GM19452 (cell line): ENCODE data around the gene PLEKHS1.

Source experiments
- ATAC-seq: cut with Tn5 transposase; IDR thresholded peaks from one replicate; pipeline ENCODE4 v1.9.1; 2021; ENCODE audit not compliant: unreplicated experiment

The PLEKHS1 gene

DNA sequence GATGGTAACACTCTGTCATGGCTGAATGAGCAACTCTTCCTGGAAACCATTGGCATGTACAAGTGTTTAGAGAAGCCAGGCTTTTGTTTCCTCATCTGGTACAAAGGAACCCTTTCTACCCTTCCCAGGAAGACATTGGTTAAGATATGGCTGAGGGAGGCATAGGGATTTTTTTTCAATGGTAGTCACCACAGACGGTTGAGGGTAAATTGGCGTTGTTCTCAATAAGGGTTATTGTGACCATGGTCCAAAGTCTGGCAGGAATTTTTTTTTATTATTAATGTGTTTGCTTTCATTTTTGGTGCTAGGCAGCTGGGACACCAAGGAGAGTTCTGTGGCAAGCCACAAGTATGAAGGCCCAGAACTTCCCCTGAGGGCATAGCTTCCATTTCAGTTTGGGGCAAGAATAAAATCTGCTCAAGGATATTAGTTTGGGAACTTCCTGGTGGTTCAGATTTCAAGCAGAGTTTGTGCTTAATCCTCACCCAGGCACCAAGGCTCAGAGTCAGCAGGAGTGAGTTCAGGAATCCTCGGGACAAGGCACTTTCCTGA, at the start of gene PLEKHS1:
Gene PLEKHS1, plus strand, starts transcription at position 502 of the 552 bp plus-strand sequence. CDS start 3,596 bp downstream, outside the sequence.
- no peak for ATAC-seq

DNA sequence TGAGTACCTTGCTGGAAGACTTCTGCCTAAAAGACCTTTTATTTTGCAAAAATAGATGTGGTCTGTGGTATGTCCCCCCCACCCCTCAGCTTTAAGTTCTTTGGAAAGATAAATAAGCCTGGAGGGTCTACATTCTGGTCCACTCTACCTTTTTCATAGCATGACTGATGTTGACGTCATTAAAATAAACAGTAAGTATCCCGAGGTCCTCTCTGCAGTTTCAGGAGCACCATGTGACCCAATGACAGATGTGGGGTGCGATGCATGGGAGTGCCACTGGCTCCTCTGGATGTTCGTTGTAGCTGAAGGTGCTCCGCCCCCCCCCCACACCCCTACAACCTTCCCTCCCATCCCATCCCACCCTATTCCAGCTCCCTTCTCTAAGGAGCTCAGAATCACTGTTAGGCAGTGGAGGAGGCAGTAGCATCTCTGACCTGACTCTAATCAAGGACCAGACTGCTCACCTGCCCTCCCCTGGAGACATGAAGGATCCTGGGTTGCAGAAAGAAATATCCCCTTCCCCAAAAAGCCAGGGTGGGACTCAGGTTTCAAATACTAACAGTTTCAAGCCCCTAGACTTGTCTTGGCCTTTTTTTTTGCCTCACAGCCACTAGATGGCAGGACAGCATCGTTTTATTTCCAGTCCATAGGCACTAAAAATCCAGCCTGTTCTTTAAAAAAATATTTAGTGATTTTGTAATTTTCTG, 46.7 kb upstream of the PLEKHS1 start:
- ATAC-seq = no peak

DNA sequence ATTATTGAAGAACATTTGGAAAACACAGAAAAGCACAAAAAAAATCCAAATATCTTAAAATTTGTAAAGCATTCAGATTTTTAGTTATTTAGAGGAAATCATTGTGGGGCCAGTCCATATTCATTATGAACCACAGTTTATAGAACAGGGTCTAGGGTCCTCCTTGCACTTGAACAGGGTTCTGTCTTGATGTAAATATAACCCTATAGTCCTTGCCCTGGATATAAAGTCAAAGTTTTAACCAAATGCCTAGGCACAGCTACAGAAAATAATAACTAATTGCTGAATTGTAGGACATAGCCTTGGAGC, 46.2 kb upstream of the PLEKHS1 start:
- ATAC-seq = no peak

DNA sequence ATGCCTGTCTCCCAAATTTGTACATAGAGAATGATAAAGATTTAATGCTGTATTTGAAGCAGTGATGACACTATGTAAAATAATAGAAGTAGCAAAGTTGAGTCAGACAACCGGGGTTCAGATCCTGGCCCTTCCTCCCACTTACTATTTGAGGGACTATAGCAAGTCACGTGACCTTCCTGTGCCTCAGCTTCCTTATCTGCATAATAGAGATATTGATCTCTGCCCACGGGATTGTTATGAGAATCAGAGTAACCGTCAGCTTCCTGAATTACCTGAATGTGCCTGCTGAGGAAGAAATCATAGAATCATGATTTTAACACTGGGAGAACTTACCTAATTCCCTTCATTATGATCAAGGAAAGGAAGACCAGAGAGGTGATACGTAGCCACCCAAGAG, 44.9 kb upstream of the PLEKHS1 start:
- ATAC-seq = no peak

DNA sequence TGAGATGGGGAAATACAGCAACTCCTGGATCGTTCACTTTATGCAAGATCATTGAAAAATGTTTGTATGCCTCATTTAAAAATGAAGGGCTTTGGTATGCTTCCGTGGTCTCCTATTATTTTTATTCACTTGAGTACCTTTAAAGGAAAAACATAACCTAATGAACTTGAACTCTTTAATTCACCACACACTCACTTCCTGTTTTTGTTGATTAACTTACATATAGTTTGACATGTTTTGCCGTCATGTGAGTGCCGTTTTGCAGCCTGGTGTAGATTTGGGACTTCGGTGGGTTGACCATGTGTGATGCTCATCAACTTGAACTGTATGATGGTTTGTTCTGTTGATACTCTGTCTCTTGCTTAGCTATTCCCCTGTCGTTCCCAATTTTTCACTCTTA, 42.8 kb upstream of the PLEKHS1 start:
- no peak for ATAC-seq

DNA sequence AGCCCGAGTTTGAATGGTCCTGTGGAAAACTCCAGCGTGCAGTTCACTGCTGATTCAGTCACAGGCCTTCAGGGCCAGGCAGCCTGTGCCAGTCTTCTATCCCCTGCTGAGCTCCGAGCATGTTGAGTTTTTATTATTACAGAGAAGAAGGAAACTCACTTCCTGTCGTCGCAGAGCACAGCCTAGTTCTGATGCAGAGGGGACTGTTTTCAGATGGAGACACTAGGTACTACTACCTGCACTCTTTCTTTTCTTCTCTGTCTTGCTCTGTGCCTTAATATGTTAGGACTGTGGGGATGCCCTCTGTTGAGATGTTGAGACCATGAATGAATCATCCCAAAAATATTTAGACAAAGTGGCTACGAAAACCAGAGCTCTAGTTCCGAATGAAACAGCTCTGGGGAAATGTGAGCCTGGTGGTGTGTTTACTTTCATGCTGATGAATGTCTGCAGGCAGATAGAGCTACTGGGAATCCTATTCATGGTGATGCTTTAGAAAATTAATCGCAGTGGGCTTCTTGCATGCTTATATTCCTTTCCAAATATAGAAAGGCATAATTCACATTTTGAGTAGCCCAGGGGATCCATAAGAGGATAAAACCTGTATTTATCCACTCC, 42.2 kb upstream of the PLEKHS1 start:
- ATAC-seq = no peak

DNA sequence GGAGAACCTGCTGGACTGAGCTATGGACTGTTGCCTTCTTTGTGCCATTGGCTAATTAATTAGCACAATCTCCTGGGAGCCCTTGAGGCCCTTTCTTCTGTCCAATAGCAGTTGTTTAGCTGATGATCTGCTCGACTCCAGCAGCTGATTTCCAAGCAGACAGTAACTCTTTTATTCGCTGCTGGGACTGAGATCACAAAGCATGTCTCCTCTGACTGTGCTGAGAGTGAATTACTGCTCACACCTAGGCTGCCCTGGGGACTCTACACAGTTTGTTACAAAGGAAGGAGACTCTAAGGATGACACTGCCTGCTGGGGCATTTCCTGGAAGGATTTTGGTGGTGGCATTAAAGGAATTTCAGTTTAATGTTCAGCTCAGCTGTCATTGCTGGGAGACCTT, 40.3 kb upstream of the PLEKHS1 start:
- no peak for ATAC-seq

DNA sequence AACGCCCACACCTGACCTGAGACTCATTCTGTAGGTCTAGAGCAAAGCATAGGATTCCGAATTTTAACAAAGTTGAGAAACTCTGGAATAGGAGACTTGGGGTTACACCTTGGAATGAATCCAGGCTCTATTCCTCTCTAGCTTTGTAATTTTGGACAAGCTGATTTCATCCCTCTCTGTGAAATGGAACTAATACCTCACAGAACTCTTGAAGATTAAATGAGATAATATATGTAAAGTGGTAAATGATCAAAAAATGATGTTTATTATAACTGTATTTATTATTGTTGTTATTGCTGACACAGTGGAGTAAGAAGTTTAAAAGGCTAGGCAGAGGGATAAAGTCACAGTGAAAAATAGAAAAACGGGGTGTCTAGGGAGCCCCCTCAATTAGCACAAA, 39.5 kb upstream of the PLEKHS1 start:
- no peak for ATAC-seq

DNA sequence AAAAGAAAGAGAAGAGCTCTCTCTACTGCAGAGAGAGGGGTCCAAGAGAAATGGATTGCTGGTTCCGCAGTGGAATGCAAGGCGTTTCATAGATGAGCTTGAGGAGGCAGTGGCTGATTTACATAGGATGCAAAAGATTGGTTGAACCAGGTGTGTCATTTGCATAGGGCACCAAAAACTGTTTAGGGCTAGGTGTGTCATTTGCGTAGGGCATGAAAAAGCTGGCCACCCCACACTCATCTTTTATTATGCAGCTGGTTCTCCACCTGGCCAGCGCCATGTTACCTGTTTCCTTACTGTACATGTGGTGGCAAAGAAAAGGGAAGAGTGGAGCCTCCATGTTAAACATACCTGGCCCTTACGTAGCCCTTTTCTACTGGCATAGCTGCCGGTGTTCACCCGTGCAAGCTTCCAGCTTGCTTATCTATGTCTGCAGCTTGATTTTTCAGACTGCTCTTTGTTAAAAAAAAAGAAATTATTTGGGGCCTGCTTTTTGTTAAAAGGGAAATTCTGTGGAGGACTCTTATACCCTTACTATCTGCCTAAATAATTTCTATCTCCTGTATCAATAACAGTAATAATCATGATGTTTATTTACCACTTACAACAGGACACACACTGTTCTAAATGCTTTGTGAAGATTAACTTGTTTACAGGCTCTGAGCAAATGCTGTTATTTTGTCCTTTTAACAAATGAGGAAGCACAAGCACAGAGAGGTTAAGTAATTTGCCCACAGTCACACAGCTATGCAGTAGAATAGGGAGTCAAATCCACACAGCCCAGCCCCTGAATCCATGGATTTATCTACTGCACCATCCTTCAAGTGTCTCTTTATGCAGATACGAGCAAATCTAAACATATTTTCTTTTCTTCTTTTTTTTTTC, 38.5 kb upstream of the PLEKHS1 start:
- no peak for ATAC-seq

DNA sequence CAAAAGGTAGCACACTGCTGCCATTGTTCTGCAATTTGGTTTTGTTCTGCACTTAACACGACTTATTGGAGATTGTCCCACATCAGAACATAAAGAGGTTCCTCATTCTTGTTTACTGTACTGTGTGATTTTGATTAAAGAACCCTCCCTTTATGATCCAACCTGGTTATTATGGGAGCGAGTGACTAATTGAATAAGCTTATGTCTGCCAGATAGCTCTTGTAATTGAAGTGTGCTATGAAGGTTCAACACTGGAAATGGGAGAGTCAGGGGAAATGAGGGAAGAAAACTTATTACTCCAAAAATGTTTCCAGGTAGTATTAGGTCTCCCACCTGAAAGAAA, 37.9 kb upstream of the PLEKHS1 start:
- ATAC-seq = no peak

DNA sequence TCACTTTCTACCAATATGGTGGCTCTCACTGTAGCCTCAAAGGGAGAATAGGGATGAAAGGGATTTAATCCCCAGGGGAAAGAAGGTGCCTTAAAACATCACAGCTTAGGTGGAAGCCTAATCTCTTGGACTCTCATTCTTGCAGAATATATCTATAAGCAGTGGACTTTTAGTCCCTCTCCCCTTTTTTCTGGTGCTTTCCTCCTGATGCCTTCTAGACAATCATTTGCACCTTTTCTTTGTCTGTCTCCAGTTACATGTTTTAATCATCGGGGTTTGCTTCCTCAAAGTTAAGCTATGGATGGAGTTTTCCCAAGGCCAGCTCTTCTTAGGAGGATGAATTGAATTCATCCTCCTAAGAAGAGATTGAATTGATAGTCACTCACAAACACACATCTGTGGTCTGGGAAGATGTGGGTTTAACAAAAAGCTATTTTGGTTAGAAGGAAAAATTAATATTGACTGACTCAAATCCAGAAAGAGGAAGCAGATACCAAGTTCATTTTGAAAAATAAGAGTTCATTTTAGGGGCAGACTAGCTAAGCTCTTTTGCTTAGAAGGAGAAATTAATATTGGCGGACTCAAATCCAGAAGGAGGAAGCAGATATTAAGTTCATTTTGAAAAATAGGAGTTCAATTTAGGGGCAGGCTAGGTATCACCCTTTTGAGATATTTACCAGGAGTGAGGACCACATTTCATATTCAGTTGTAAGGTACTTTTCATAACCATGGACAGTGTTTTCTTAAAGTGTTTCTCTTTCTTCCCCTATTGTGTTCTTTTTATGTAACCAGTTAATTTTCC, 35.2 kb upstream of the PLEKHS1 start:
- ATAC-seq = peak; percentile 56

DNA sequence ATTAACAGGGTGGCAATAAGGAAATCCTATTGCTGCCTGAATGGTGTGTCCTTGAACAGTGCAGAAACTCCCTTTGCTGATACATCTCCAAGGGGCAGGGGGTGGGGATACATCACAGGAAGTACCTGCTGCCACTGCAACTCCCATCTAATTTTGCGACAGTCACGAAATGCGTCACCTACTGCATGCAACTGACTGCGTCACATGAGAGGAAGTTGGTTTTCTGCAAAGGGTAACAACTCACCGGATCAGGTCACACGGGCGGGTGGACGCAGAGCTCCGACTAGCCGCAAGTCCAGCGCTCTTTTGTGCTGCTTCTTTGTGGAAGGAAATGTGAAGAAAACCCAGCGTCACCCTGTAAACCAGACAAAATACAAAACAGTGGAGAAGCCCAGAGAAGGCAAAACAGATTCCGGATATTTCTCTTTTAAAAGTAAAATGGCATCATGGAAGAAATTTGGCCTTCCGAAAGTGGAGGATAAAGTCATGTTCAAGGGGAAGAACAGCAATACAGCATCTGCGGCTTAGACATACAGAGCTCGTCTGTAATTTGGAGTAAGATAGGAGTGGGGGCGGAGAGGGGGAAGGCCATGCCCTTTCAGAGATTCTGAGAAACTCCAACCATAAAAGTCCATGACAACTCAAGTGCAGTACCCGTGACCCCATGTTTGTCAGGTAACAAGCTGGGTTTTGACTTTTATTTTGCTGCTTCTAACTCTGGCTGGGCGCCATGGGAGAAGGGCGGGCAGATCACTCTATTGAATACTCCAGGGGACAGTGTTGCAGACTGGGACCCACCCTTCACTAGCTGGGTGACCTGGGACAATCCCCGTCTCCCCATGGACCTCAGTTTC, 32.3 kb upstream of the PLEKHS1 start:
- ATAC-seq = no peak

DNA sequence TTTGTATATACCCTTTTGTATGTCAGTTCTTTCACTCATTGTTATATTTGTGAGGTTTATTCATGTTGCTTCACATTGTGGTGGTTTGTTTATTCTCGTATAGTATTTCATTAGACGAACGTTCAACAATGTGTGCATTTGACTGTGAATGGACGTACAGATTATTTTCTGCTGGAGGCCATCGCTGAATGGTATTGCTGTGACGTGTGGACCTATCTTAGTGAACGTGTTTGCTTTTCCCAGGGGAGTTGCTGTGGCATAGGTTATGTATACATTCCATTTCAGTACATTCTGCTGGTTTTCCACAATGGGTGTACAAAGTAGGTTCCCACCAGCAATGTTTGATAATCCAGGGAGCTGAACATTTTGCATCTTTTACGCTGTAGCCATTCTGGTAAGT, 31.1 kb upstream of the PLEKHS1 start:
- ATAC-seq = no peak

DNA sequence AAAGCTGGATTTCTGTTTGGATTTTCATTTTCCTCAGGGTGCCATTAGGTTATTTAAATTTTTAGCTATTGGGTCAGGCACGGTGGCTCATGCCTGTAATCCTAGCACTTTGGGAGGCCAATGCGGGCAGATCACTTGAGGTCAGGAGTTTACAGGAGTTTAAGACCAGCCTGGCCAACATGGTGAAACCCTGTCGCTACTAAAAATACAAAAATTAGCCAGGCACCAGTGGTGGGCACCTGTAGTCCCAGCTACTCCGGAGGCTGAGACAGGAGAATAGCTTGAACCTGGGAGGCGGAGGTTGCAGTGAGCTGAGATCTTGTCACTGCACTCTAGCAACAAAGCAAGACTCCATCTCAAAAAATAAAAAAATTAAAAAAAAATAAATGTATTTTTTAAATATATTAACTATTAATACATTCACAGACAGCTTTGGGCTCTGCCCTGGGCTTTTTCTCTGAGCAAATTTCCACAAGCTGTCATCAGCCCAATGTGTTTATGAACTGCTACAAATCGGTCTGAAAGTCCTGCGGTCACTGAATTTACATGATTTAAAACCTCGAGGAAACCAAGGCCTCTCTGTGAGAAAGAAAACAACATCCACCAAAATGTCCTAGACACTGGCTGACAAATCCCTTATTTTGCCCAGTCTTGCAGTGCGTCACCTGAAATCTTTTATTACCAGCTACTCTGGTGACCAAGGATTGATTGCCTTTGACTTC, 19.2 kb upstream of the PLEKHS1 start:
- no peak for ATAC-seq

DNA sequence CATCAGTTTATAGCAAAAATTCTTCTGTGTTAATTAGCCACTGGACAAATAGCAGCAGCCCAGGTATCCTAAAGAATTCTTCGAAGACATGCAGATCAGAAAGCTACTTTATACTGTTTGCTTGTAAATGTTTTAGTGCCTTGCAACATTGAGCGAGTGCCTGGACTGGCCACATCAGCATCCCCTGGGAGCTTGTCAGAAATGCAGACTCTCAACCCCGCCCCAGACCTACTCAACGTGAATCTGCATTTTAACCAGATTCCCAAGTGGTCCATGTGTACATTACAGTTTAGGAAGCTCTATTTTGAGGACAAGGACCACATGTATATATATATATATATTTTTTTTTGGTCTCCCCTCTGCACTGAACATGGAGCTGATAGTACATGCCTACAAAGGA, 18.5 kb upstream of the PLEKHS1 start:
- no peak for ATAC-seq

DNA sequence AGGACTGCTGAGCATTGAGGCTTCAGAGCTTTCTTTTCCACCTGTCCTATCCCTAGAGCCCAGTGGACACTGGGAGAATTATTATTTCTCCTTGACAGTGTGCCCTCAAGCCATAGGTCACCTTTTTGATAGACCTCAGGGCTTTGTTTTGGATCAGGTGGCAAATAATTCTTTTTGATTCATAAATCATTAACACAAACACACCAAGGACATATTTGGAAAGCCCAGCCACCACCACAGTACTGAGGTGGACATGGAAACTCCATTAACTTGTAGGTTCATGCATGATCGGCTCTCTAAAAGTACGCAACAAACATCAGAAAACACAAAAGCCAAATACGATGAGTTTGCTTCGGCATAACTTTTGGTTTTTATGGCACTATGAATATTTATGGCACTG, 17.8 kb upstream of the PLEKHS1 start:
- no peak for ATAC-seq

DNA sequence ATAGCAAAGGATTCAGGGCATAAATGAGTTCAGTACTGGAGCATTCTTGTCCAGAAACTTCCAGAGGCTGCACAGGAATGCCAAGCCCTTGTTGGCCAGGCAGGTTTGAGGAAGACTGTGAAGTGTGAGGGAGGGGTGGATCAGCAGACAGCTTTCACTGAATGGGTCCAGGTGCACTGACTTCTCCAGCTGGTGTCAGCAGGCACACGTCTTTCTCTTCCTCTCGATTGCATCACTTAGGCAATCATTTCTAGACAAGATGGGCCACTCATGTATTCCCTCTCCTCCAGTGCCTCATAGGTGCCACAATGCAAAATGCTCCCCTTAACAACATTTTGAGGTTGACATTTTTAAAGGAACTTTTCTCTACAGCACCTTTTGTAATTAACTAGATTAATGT, 15.6 kb upstream of the PLEKHS1 start:
- ATAC-seq = peak; percentile 88

DNA sequence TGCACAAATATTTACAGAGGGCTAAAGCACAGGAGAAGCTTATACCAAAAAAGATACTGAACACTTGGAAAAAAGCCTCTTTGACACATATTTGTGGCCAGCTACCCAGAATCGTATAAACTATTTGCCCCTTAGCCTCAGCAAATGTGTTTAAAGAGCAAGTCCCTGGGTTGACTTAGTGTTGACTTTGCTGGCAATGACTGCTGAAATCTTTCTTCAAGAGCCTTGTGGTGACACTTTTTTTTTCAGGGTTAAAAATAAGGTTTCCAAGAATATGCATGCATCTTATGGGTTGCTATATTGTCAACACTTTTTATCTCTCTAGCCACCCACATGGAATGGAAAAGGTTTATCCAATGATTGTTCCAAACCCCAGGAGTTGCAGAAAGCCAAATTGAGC, 14.9 kb upstream of the PLEKHS1 start:
- ATAC-seq = no peak

DNA sequence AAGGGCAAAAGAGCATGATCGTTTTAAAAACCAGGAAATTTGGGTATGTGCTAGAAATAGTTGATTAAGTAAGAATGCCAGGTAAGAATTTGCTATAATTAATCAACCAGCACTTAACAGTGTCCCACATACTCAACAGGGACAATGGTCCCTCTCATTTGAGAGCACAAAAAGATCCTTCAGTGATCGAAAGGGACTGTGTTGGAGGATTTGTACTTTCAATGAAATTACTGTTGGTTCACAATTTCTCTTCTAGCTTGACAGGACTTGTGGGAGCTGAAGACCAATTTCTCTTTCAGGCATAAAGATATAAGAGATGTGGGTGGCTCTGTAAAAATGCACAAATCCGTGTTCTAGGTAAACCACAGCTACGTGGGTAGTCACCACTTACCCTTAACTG, 12.5 kb upstream of the PLEKHS1 start:
- no peak for ATAC-seq

DNA sequence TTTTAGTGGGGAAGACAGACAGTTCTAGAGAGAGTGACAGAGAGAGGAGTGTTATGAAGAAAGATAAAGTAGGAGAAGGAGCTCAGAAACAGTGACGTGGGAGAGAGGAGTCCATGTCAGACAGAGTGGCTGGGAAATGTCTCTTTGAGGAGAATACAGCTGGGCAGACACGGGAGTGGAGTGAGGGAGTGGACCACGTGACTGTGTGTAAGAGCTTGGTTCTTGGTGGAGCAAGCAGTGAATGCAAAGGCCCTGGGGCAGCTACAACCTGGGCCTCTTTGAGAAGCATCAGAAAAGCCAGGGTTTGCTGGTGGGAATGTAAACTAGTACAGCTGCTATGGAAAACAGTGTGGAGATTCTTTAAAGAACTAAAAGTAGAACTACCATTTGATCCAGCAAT, 11.9 kb upstream of the PLEKHS1 start:
- no peak for ATAC-seq
